Embryonic facial prominence (tissue), 1 donor: Measurements from ENCODE around the gene SSR4.

Experiments
- DNase-seq: peaks from one replicate; pipeline ENCODE4 v3.0.0-alpha.2; 2016; ENCODE audit errors: extremely low spot score

SSR4 gene

GRCh38 chrX:153829799-153830639 lies 35.6 kb downstream of the SSR4 start, which contains the start of gene PDZD4:
Gene PDZD4, minus strand, starts transcription at chrX:153830544. Its CDS starts 246 bp downstream, at chrX:153830298.
- no peak for DNase-seq

GRCh38 chrX:153830640-153831428 lies 36.4 kb downstream of the SSR4 start:
- DNase-seq = no peak

- no peak for DNase-seq
These were observed 37.1 kb downstream of the SSR4 start for GRCh38 chrX:153831429-153832150.

- no peak for DNase-seq
These were observed 38.3 kb downstream of the SSR4 start for GRCh38 chrX:153832728-153833127.

- DNase-seq = no peak
These were observed 42.5 kb downstream of the SSR4 start for GRCh38 chrX:153836921-153837320.

- no peak for DNase-seq
These were observed 50.1 kb downstream of the SSR4 start for GRCh38 chrX:153844509-153845082.

GRCh38 chrX:153845195-153845594 lies 50.7 kb downstream of the SSR4 start:
- no peak for DNase-seq

- DNase-seq = no peak
These were observed 51.4 kb downstream of the SSR4 start for GRCh38 chrX:153845842-153846241.
